GM12878 (cell line): ENCODE results near the gene NFKBIZ. TPM values are rescaled to one million over a fixed set of nuclear protein-coding genes. Genes with fewer than 3 reads are reported as not detected.

ENCODE experiments used
- ATAC-seq: fragments of 200-7000 bp; cut with Tn5 transposase; 3 replicates; pipeline ENCODE4 v1.9.1; 2020; ENCODE audit warnings: mild to moderate bottlenecking, moderate library complexity
- BruUV-seq: library from RNA; stranded (reverse); fragments of 400-500 nt; replicated peaks from 2 replicates; lab custom pipeline; 2021; lab: Mats Ljungman, UMichigan
- CTCF ChIA-PET: fragments of 300-600 bp; sonication (Branson Sonifier 250); formaldehyde crosslinking; extraction: SDS; loops from one replicate; lab custom pipeline; 2021; ENCODE audit warnings: inconsistent platforms; lab: Yijun Ruan, JAX
- POLR2A ChIA-PET: fragments of 350-600 bp; formaldehyde crosslinking; extraction: SDS; loops from one replicate; lab custom pipeline; 2021; ENCODE audit warnings: inconsistent platforms; lab: Charles Lee
- RAD21 ChIA-PET: fragments of 300-600 bp; sonication (Branson Sonifier 250); formaldehyde crosslinking; loops from one replicate; lab custom pipeline; 2023; ENCODE audit warnings: antibody characterized with exemption; ENCODE audit not compliant: unreplicated experiment; lab: Charles Lee
- SMC1A ChIA-PET: fragments of 300-600 bp; sonication (Branson Sonifier 250); formaldehyde crosslinking; loops from one replicate; lab custom pipeline; 2023; ENCODE audit not compliant: unreplicated experiment, uncharacterized antibody; lab: Charles Lee
- DNase-seq: peaks from one replicate; pipeline ENCODE4 v3.0.0-alpha.2; 2011; ENCODE audit warnings: low read depth, low spot score
- FAIRE-seq: peaks from 3 replicates; lab custom pipeline; 2011; peaks lifted over from hg19 to GRCh38; lab: Jason Lieb, UNC
- H2AFZ ChIP-seq: 2 replicates; pipeline ENCODE4 v1.6.0; 2011; ENCODE audit warnings: low read depth, low read length, control low read depth; ENCODE audit not compliant: control insufficient read depth
- H3K27ac ChIP-seq: 2 replicates; pipeline ENCODE4 v1.5.1; 2011; ENCODE audit warnings: control low read depth; ENCODE audit not compliant: control insufficient read depth, insufficient read depth
- H3K27me3 ChIP-seq, 2 experiments: replicated peaks in 1 of 2; 2 replicates each; pipeline versions ENCODE4 v1.6.0 to v1.6.1; 2011; ENCODE audit warnings: low read length in 1 of 2; ENCODE audit not compliant: control insufficient read depth in 2 of 2, insufficient read depth in 2 of 2
- H3K36me3 ChIP-seq, 2 experiments: 2 replicates each; pipeline ENCODE4 v1.5.1; 2011; ENCODE audit warnings: low read length in 1 of 2; ENCODE audit not compliant: control insufficient read depth in 2 of 2, insufficient read depth in 2 of 2
- H3K4me1 ChIP-seq: 2 replicates; pipeline ENCODE4 v1.6.1; 2011; ENCODE audit warnings: mild to moderate bottlenecking, low read length, moderate library complexity, mixed read lengths; ENCODE audit not compliant: control insufficient read depth, insufficient read depth
- H3K4me2 ChIP-seq: 2 replicates; pipeline ENCODE4 v1.6.0; 2011; ENCODE audit warnings: control low read depth; ENCODE audit not compliant: control insufficient read depth, insufficient read depth
- H3K4me3 ChIP-seq: fragments of 200-600 bp; sonication (generic); 2 replicates; pipeline ENCODE4 v1.5.1; 2016
- H3K79me2 ChIP-seq: 2 replicates; pipeline ENCODE4 v1.6.0; 2011; ENCODE audit warnings: low read length; ENCODE audit not compliant: control insufficient read depth, insufficient read depth
- H3K9ac ChIP-seq: 2 replicates; pipeline ENCODE4 v1.8.0; 2011; ENCODE audit warnings: low read length, control low read depth, mixed read lengths; ENCODE audit not compliant: control insufficient read depth, insufficient read depth
- H3K9me3 ChIP-seq: replicated peaks from 3 replicates; pipeline ENCODE4 v1.5.1; 2011; ENCODE audit warnings: mild to moderate bottlenecking, low read length; ENCODE audit not compliant: control insufficient read depth, insufficient read depth
- H4K20me1 ChIP-seq: 2 replicates; pipeline ENCODE4 v1.6.0; 2011; ENCODE audit not compliant: control insufficient read depth, insufficient read depth
- FOS ChIP-seq: IDR thresholded peaks from 3 replicates; pipeline ENCODE4 v1.6.1; 2011; ENCODE audit warnings: borderline replicate concordance; ENCODE audit not compliant: insufficient read length; ENCODE audit errors: extremely low read depth
- GATAD2B ChIP-seq: fragments of 450-650 bp; conservative IDR thresholded peaks from 2 replicates; pipeline ENCODE4 v1.6.1; 2017; ENCODE audit warnings: low read depth, mild to moderate bottlenecking, moderate library complexity
- JUND ChIP-seq: IDR thresholded peaks from 2 replicates; pipeline ENCODE4 v1.6.1; 2012; ENCODE audit warnings: low read depth, mild to moderate bottlenecking, low read length, improper control_type of control experiment, moderate library complexity
- MAX ChIP-seq: IDR thresholded peaks from 2 replicates; pipeline ENCODE4 v1.6.1; 2012; ENCODE audit warnings: low read depth, low read length, improper control_type of control experiment
- MYB ChIP-seq: fragments of 150-350 bp; IDR thresholded peaks from 2 replicates; pipeline ENCODE4 v1.6.1; 2014; ENCODE audit warnings: mild to moderate bottlenecking, low read depth, low read length, borderline replicate concordance
- RAD51 ChIP-seq: fragments of 450-650 bp; IDR thresholded peaks from 2 replicates; pipeline ENCODE4 v1.6.1; 2016; ENCODE audit warnings: moderate library complexity, mild to moderate bottlenecking, inconsistent platforms
- SP1 ChIP-seq: IDR thresholded peaks from one replicate; pipeline ENCODE4 v1.6.1; 2011; ENCODE audit warnings: low read depth, low read length
- SUZ12 ChIP-seq: fragments of 200-600 bp; sonication (generic); IDR thresholded peaks from one replicate; pipeline ENCODE4 v1.6.1; 2018; ENCODE audit warnings: antibody characterized with exemption, mild to moderate bottlenecking; ENCODE audit not compliant: unreplicated experiment
- ZBED1 ChIP-seq: IDR thresholded peaks from 2 replicates; pipeline ENCODE4 v1.6.1; 2016; ENCODE audit warnings: borderline replicate concordance
- ZBTB11 ChIP-seq: fragments of 450-650 bp; formaldehyde crosslinking; IDR thresholded peaks from 2 replicates; pipeline ENCODE4 v1.5.0; 2022; ENCODE audit warnings: mild to moderate bottlenecking, missing genetic modification characterization
- ZNF24 ChIP-seq: fragments of 450-650 bp; IDR thresholded peaks from 2 replicates; pipeline ENCODE4 v1.6.1; 2017; ENCODE audit warnings: antibody characterized with exemption, mild to moderate bottlenecking
- WGBS: methylation state at CpG from one replicate; pipeline ENCODE4 v1.1.6; 2016; ENCODE audit warnings: low lambda C conversion rate; ENCODE audit not compliant: insufficient replicate concordance, insufficient coverage; ENCODE audit errors: missing lambda C conversion rate; 5-methylcytosine and 5-hydroxymethylcytosine counted together
- in situ Hi-C: fragments of 300-500 bp; cut with MboI; formaldehyde crosslinking; loops from 9 replicates; pipeline ENCODE4 v1.14.3; 2018; ENCODE audit warnings: mixed read lengths
- intact Hi-C: fragments of 100-400 bp; cut with micrococcal nuclease; formaldehyde crosslinking; loops from one replicate; pipeline ENCODE4 v1.14.2; 2022; ENCODE audit not compliant: unreplicated experiment
- polyA plus RNA-seq, 11 experiments: library from polyadenylated mRNA; depleted of rRNA in 4 of 11; unstranded in 6 of 11; stranded (reverse) in 5 of 11; fragments of >200 nt; fragmentation: Nextera tagmentation in 4 of 11; fragmentation: Illumina TruSeq in 1 of 11; extraction: Ambion mirVana in 4 of 11; extraction: Trizol in 1 of 11; gene quantifications; 1 replicate in 1 of 11; 2 replicates in 10 of 11; pipeline versions ENCODE4 v1.2.1 to v1.2.3, GENCODE V29; 2011 to 2016; ENCODE audit warnings: inconsistent platforms in 2 of 11, missing spikeins in 2 of 11, low read depth in 1 of 11
- total RNA-seq, 4 experiments: library from RNA; depleted of rRNA in 3 of 4; stranded (reverse); fragments of >200 nt in 3 of 4; fragmentation: Illumina TruSeq in 1 of 4; extraction: Trizol in 1 of 4; gene quantifications; 2 replicates each; pipeline versions ENCODE4 v1.2.1 to v1.2.3, GENCODE V29; 2013 to 2021
- TF ChIP-seq, protein P1 (sequence below): fragments of 450-650 bp; IDR thresholded peaks from 2 replicates; pipeline ENCODE4 v1.6.1; 2017; ENCODE audit warnings: low read depth, mild to moderate bottlenecking, moderate library complexity

Gene NFKBIZ
- total and polyA plus RNA-seq, 10 of the 15 experiments (the other 5 are each of a cell fraction or from before 2014, with no cell fraction given): 6.3 to 53.8 (median 17.3) TPM

DNA sequence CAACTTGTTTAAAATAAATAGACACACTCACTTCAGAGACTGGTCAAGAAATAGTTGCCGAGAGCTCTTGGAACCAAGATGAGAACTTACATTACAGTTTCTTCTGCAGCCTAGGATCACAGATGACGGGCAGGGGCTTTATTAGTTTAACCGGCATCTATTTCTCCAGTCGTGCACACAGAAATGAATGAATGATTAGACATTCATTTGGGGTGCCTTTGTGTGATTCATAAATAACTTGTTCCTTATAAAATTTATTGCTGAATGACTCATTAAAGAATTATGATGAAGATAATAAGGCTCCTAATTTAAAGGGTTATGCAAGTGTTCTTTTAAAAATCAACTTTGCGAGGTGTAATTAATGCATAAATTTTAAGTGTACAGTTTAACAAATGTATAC, 20.8 kb downstream of the NFKBIZ start:
- ChIA-PET CTCF (interaction anchor here (1.0 kb wide), 1 partner anchor 359 kb away, joined by 3 read pairs; no protein-coding TSS in a partner anchor), POLR2A (interaction anchor here (0.6 to 1.2 kb wide), 2 partner anchors 13 to 204 kb away, joined by 3 to 5 read pairs; no protein-coding TSS in a partner anchor), RAD21 (no interaction called here), SMC1A (interaction anchor here (0.7 kb wide), 1 partner anchor 46 kb away, joined by 4 read pairs; no protein-coding TSS in a partner anchor)
- no TSS peak for BruUV-seq
- no peak for DNase-seq
- in situ Hi-C loops (no loop called here), intact Hi-C loops (no loop called here)
- Histone ChIP-seq H3K9me3 (no peaks in the 10 kb centered on the region), H2AFZ (no peak overlapping the region), H3K9ac (no peak overlapping the region), H3K4me3 (no peak overlapping the region), H4K20me1 (no peaks in the 10 kb centered on the region), H3K79me2 (no peaks in the 10 kb centered on the region), H3K4me2 (no peak overlapping the region), H3K27ac (no peak overlapping the region), H3K4me1 (no peaks in the 10 kb centered on the region), H3K36me3 (no peaks in the 10 kb centered on the region), H3K27me3 (no peaks in the 10 kb centered on the region)
- TF ChIP-seq JUND (no peak), GATAD2B (no peak), MYB (no peak), FOS (no peak), ZNF24 (no peak), RAD51 (no peak)
- WGBS: 81% methylated on average over 5 of the region's 5 CpGs
- FAIRE-seq: no peak
- no peak for ATAC-seq

DNA sequence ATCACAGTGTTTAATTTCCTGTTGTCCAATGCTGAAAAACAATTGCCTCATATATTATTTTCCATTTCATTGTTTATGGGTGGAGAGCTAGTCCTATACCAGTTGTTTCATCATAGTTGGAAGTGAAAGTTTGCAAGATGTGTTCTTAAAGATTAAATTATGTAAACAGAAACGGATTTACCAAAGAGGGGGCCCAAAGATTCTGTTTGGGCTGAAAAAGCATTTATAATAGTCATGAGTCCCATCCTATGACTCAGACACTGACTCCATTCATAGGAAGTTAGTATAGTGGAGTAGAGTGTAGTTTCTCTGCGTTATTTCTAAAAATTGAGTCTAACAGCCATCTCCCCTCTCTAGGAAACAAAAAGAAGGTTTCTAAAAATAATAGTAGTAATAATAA, 24.3 kb downstream of the NFKBIZ start:
- H2AFZ ChIP-seq: no peak overlapping the region
- ChIA-PET RAD21 (interaction anchor here (1.0 kb wide), 1 partner anchor 9 kb away, joined by 3 read pairs; no protein-coding TSS in a partner anchor), POLR2A (no interaction called here), SMC1A (interaction anchor here (1.2 kb wide), 1 partner anchor 8 kb away, joined by 3 read pairs; no protein-coding TSS in a partner anchor), CTCF (no interaction called here)
- no peak overlapping the region for H3K4me2 ChIP-seq
- no peaks in the 10 kb centered on the region; the same call in 2 of the 3 replicates for H3K9me3 ChIP-seq
- peaks cover 12% of the 10 kb centered on the region for H3K4me1 ChIP-seq
- H4K20me1 ChIP-seq: no peaks in the 10 kb centered on the region
- FAIRE-seq (no peak), ATAC-seq (no peak), DNase-seq (no peak)
- H3K79me2 ChIP-seq: no peaks in the 10 kb centered on the region
- intact Hi-C loops (no loop called here), in situ Hi-C loops (no loop called here)
- H3K4me3 ChIP-seq: no peak overlapping the region
- 68% methylated on average over 2 of the region's 2 CpGs for WGBS
- no peak overlapping the region for H3K9ac ChIP-seq
- no peaks in the 10 kb centered on the region for H3K36me3 ChIP-seq
- no TSS peak for BruUV-seq
- no peaks in the 10 kb centered on the region for H3K27me3 ChIP-seq
- no peak overlapping the region for H3K27ac ChIP-seq
- no peak for TF ChIP-seq ZBTB11
- TF ChIP-seq ZBED1: no peak
- TF ChIP-seq MAX: no peak
- no peak for TF ChIP-seq SUZ12
- TF ChIP-seq, protein P1, sequence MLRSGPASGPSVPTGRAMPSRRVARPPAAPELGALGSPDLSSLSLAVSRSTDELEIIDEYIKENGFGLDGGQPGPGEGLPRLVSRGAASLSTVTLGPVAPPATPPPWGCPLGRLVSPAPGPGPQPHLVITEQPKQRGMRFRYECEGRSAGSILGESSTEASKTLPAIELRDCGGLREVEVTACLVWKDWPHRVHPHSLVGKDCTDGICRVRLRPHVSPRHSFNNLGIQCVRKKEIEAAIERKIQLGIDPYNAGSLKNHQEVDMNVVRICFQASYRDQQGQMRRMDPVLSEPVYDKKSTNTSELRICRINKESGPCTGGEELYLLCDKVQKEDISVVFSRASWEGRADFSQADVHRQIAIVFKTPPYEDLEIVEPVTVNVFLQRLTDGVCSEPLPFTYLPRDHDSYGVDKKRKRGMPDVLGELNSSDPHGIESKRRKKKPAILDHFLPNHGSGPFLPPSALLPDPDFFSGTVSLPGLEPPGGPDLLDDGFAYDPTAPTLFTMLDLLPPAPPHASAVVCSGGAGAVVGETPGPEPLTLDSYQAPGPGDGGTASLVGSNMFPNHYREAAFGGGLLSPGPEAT: no peak
- no peak for TF ChIP-seq SP1
